ENCODE results near the gene TMEM89.

Gene TMEM89

DNA sequence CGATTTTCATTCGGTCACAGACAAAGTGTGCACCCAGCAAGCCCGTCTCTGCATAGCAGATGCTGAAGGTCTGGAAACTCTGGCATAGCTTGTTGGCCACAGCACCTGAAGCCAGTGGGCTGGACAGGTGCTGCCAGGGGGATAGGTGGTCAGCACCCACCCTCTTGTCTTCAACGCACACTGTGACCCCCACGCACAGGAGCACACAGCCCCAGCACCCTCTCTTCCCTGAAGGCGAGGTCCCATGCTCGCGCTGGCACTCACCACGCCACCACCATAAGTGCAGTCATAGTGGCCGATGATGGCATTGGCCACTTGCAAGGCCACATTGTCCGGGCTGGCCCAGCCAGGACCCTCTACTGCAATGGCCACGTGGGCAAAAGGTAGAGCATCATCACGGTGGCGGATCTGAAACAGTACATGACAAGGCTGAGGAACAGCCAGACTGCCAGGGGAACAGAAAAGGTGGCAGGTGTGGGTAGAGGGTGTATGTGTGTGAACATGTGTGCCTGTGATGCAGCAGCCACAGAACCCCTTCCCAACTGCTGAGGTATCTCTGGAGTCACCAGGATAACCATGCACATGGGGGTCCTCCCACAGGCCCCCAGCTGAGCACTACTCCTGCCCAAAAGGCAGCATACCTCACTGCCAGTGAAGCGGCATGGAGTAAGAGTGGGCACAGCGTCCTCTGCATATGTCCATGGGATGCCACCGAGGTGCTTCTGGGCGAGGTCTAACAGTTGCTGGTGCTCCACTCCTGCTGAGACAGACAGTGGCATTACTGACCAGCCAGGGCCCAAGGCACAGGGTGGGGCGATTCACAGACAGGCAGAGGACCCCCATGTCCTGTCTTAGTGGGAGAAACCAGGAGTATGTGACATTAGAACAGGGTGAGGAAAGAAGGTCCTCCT, 20.6 kb downstream of the TMEM89 start:
- H3K4me1 Mint-ChIP-seq: peaks cover 27% of the 10 kb centered on the region
- no peaks in the 10 kb centered on the region for H3K27me3 Mint-ChIP-seq (ENCODE audit: low read depth, poor library complexity)
- H3K4me3 Mint-ChIP-seq: no peak overlapping the region
- no peaks in the 10 kb centered on the region for H3K9me3 Mint-ChIP-seq
- peaks cover 59% of the 10 kb centered on the region for H3K36me3 Mint-ChIP-seq (ENCODE audit: low read depth)
- no peak for DNase-seq
- TF ChIP-seq, protein P1, sequence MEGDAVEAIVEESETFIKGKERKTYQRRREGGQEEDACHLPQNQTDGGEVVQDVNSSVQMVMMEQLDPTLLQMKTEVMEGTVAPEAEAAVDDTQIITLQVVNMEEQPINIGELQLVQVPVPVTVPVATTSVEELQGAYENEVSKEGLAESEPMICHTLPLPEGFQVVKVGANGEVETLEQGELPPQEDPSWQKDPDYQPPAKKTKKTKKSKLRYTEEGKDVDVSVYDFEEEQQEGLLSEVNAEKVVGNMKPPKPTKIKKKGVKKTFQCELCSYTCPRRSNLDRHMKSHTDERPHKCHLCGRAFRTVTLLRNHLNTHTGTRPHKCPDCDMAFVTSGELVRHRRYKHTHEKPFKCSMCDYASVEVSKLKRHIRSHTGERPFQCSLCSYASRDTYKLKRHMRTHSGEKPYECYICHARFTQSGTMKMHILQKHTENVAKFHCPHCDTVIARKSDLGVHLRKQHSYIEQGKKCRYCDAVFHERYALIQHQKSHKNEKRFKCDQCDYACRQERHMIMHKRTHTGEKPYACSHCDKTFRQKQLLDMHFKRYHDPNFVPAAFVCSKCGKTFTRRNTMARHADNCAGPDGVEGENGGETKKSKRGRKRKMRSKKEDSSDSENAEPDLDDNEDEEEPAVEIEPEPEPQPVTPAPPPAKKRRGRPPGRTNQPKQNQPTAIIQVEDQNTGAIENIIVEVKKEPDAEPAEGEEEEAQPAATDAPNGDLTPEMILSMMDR (IDR thresholded peaks at IDR 0.05): no peak
- H3K27ac Mint-ChIP-seq: peak overlapping the region; percentile 36

DNA sequence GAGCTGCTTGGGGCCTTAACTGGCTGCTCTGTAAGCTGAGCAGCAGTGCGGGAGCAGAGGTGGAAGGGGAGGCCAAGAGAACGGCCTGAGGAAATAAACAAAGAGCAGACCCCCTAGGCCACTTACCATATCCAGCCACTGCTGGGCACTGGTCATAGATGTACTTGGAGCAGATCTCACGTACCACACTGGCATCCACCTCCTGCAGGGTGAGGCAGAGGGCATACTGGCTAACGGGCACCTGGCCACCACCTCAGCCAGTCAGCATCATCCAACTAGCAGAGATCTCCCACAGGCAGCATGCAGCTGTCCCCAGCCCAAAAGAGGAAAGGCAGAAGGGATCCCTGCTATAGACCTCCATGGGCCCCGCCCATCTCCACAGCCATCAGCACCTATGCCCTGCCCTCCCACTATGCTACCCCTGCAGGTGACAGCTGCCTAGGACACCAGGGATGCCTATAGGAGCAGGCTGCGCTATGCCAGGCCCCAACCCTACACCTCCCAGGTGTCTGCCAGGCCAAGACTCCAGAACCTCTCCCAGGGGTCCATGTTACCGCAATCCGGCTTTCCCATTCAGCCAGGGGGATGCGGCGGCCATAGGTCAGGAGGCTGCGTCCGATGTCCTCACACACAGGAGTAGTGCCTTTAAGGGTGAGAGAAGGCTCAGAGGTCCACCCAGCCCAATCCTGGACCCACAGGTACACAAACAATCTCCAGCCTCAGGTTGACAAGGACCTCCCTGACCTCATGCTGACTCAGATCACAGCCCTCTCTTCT, 21.9 kb downstream of the TMEM89 start:
- TF ChIP-seq, protein P1 (IDR thresholded peaks at IDR 0.05): no peak
- peaks cover 46% of the 10 kb centered on the region for H3K36me3 Mint-ChIP-seq (ENCODE audit: low read depth)
- H3K9me3 Mint-ChIP-seq: no peaks in the 10 kb centered on the region
- H3K27me3 Mint-ChIP-seq (ENCODE audit: low read depth, poor library complexity): no peaks in the 10 kb centered on the region
- H3K4me1 Mint-ChIP-seq: peaks cover 31% of the 10 kb centered on the region
- no peak overlapping the region for H3K4me3 Mint-ChIP-seq
- no peak overlapping the region for H3K27ac Mint-ChIP-seq
- DNase-seq: no peak

- Mint-ChIP-seq H3K36me3 (ENCODE audit: low read depth) (peaks cover 40% of the 10 kb centered on the region), H3K4me1 (peaks cover 35% of the 10 kb centered on the region), H3K27me3 (ENCODE audit: low read depth, poor library complexity) (no peaks in the 10 kb centered on the region), H3K4me3 (no peak overlapping the region), H3K9me3 (no peaks in the 10 kb centered on the region), H3K27ac (peak overlapping the region; percentile 82)
- TF ChIP-seq, protein P1 (IDR thresholded peaks at IDR 0.05): no peak
- DNase-seq: no peak
Measured at GRCh38 chr3:48599077-48599501, 22.5 kb downstream of the TMEM89 start.

GRCh38 chr3:48598323-48599076, 23.1 kb downstream of the TMEM89 start:
- H3K36me3 Mint-ChIP-seq (ENCODE audit: low read depth): peaks cover 35% of the 10 kb centered on the region
- H3K9me3 Mint-ChIP-seq: no peaks in the 10 kb centered on the region
- H3K27me3 Mint-ChIP-seq (ENCODE audit: low read depth, poor library complexity): no peaks in the 10 kb centered on the region
- H3K27ac Mint-ChIP-seq: peak overlapping the region; percentile 82
- no peak overlapping the region for H3K4me3 Mint-ChIP-seq
- TF ChIP-seq, protein P1 (IDR thresholded peaks at IDR 0.05): no peak
- H3K4me1 Mint-ChIP-seq: peaks cover 36% of the 10 kb centered on the region
- DNase-seq: no peak

DNA sequence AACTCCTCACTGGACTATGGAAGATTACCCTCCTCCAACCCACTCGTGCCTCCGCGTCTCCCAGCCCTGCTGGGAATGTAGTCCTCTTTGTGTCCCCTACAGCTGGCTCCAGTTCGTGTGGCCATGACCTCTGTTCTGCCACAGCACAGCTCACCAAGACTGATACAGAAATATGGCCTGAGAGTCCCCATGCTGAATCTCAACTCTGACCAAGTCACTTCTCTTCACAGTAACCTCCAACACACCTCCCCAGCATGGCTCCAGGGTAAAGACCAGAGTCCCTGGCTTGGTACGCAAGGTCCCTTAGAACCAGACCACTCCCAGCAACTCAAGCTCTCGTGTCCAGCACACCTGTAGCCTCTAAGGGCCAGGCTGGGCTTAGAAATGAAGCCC, 24.2 kb downstream of the TMEM89 start:
- no peak for DNase-seq
- peak overlapping the region; percentile 90 for H3K27ac Mint-ChIP-seq
- H3K27me3 Mint-ChIP-seq (ENCODE audit: low read depth, poor library complexity): no peaks in the 10 kb centered on the region
- H3K36me3 Mint-ChIP-seq (ENCODE audit: low read depth): peaks cover 27% of the 10 kb centered on the region
- peaks cover 41% of the 10 kb centered on the region for H3K4me1 Mint-ChIP-seq
- no peaks in the 10 kb centered on the region for H3K9me3 Mint-ChIP-seq
- TF ChIP-seq, protein P1 (IDR thresholded peaks at IDR 0.05): no peak
- no peak overlapping the region for H3K4me3 Mint-ChIP-seq
